Sigmoid colon (tissue), 7 donors: ENCODE data around the gene ARRDC3. TPM values are rescaled to one million over a fixed set of nuclear protein-coding genes. Genes with fewer than 3 reads are reported as not detected.
"Not testable (repeated sequence)": the region's sequence is repeated elsewhere in the genome, so short reads cannot be mapped to it uniquely, and the experiment has no call there.

Experiments
- DNase-seq: peaks from one replicate; pipeline ENCODE4 v3.0.0-alpha.2; 2019
- H3K27ac ChIP-seq, 4 donors: fragments of 200-600 bp; sonication (generic); one replicate each; pipeline ENCODE4 v1.5.1; 2016 to 2019; ENCODE audit warnings: mild to moderate bottlenecking in 1 of 4
- H3K27me3 ChIP-seq, 3 donors: fragments of 200-600 bp; sonication (generic); one replicate each; pipeline ENCODE4 v1.5.1; 2019; ENCODE audit warnings: mild to moderate bottlenecking in 1 of 3
- H3K36me3 ChIP-seq, 4 donors: fragments of 200-600 bp; sonication (generic); one replicate each; pipeline ENCODE4 v1.5.1; 2016 to 2019
- H3K4me1 ChIP-seq, 4 donors: fragments of 200-600 bp; sonication (generic); one replicate each; pipeline ENCODE4 v1.5.1; 2017 to 2019
- H3K4me3 ChIP-seq, 4 donors: fragments of 200-600 bp; sonication (generic); one replicate each; pipeline ENCODE4 v1.5.1; 2017 to 2019; ENCODE audit warnings: mild to moderate bottlenecking in 2 of 4, moderate library complexity in 1 of 4
- H3K9me3 ChIP-seq, 4 donors: fragments of 200-600 bp in 3 of 4; sonication (generic) in 3 of 4; one replicate each; pipeline versions ENCODE4 v1.5.1 to v1.6.1; 2013 to 2019
- CTCF ChIP-seq, 4 experiments: fragments of 450-650 bp in 3 of 4; fragments of 200-600 bp in 1 of 4; IDR thresholded peaks; one replicate each; pipeline ENCODE4 v1.5.1; 2016 to 2019; ENCODE audit warnings: antibody characterized with exemption in 4 of 4, mild to moderate bottlenecking in 3 of 4, moderate library complexity in 2 of 4
- EP300 ChIP-seq, 4 donors: sonication (generic); formaldehyde crosslinking; IDR thresholded peaks; one replicate each; pipeline ENCODE4 v1.6.1; 2017; ENCODE audit warnings: antibody characterized with exemption in 4 of 4
- POLR2A ChIP-seq, 2 donors: fragments of 450-650 bp; IDR thresholded peaks; one replicate each; pipeline ENCODE4 v1.6.1; 2016; ENCODE audit warnings: antibody characterized with exemption in 2 of 2, mild to moderate bottlenecking in 2 of 2, moderate library complexity in 2 of 2
- POLR2AphosphoS5 ChIP-seq, 4 donors: sonication (generic); formaldehyde crosslinking; IDR thresholded peaks; one replicate each; pipeline ENCODE4 v1.6.1; 2017; ENCODE audit warnings: antibody characterized with exemption in 4 of 4
- WGBS, 2 donors: extraction: QIAGEN DNeasy Blood & Tissue Kit; methylation state at CpG; one replicate each; pipeline ENCODE4 v1.1.7; 2013; 5-methylcytosine and 5-hydroxymethylcytosine counted together
- intact Hi-C: fragments of 100-400 bp; cut with DNase I; formaldehyde crosslinking; loops from one replicate; pipeline ENCODE4 v1.15.1; 2023
- polyA plus RNA-seq, 3 donors: library from polyadenylated mRNA; stranded (reverse); fragments of 200-250 nt; gene quantifications; one replicate each; pipeline ENCODE4 v1.2.3, GENCODE V29; 2013
- total RNA-seq, 4 donors: library from RNA; depleted of rRNA; stranded (reverse); fragments of >200 nt; gene quantifications; one replicate each; pipeline ENCODE4 v1.1.0, GENCODE V29; 2016
- donor health status: healthy with polysubstance abuse.
- donor health status: Bipolar disorder and iron deficiency.
- donor health status: healthy.

Gene ARRDC3
- total and polyA plus RNA-seq, 7 donors: 9.7 to 66.7 (median 35.2) TPM

GRCh38 chr5:91359962-91360609 is 23.0 kb downstream of the ARRDC3 start:
- TF ChIP-seq POLR2A (IDR thresholded peaks at IDR 0.05): no peak
- Histone ChIP-seq H3K36me3 (no peaks in the 10 kb centered on the region), H3K4me1 (peaks cover 0 to 5% (median 0%) of the 10 kb centered on the region in 4 donors), H3K4me3 (no peak overlapping the region), H3K27me3 (no peaks in the 10 kb centered on the region), H3K27ac (no peak overlapping the region), H3K9me3 (no peaks in the 10 kb centered on the region)
- WGBS, 2 donors: 95 to 97% methylated on average over 4 of the region's 4 CpGs
- no peak for DNase-seq
- intact Hi-C loops: no loop called here

- Histone ChIP-seq H3K36me3 (no peaks in the 10 kb centered on the region), H3K4me1 (peaks cover 0 to 11% (median 7%) of the 10 kb centered on the region in 4 donors), H3K27ac (no peak overlapping the region), H3K4me3 (no peak overlapping the region), H3K9me3 (no peaks in the 10 kb centered on the region), H3K27me3 (no peaks in the 10 kb centered on the region)
- 74 to 75% methylated on average over 2 of the region's 2 CpGs for WGBS, 2 donors
- DNase-seq: no peak
- intact Hi-C loops: no loop called here
- TF ChIP-seq POLR2A (IDR thresholded peaks at IDR 0.05) (no peak), EP300 (IDR thresholded peaks at IDR 0.05) (no peak), CTCF (IDR thresholded peaks at IDR 0.05) (no peak), POLR2AphosphoS5 (IDR thresholded peaks at IDR 0.05) (no peak)
Measured at GRCh38 chr5:91357806-91358205, 25.3 kb downstream of the ARRDC3 start.

- no peaks in the 10 kb centered on the region for H3K36me3 ChIP-seq
- H3K4me1 ChIP-seq: peaks cover 0 to 14% (median 7%) of the 10 kb centered on the region in 4 donors
- intact Hi-C loops: no loop called here
- 33 to 65% methylated on average over 8 of the region's 8 CpGs for WGBS, 2 donors
- no peak overlapping the region for H3K4me3 ChIP-seq
- no peak overlapping the region for H3K27ac ChIP-seq
- no peak for DNase-seq
- H3K9me3 ChIP-seq: no peaks in the 10 kb centered on the region
- TF ChIP-seq EP300 (IDR thresholded peaks at IDR 0.05): no peak
- TF ChIP-seq POLR2A (IDR thresholded peaks at IDR 0.05): no peak
- TF ChIP-seq CTCF (IDR thresholded peaks at IDR 0.05): no peak
- no peak for TF ChIP-seq POLR2AphosphoS5 (IDR thresholded peaks at IDR 0.05)
- no peaks in the 10 kb centered on the region for H3K27me3 ChIP-seq
Measured at GRCh38 chr5:91357012-91357634, 26.0 kb downstream of the ARRDC3 start.

GRCh38 chr5:91354867-91355266 is 28.2 kb downstream of the ARRDC3 start:
- H3K36me3 ChIP-seq, H3K27ac ChIP-seq, H3K4me3 ChIP-seq, DNase-seq, H3K27me3 ChIP-seq, H3K9me3 ChIP-seq, intact Hi-C loops: not testable (repeated sequence)
- peaks cover 0 to 14% (median 7%) of the 10 kb centered on the region in 4 donors for H3K4me1 ChIP-seq
- 69 to 74% methylated on average over 4 of the region's 4 CpGs for WGBS, 2 donors

- TF ChIP-seq POLR2AphosphoS5 (IDR thresholded peaks at IDR 0.05) (peak in 1 of 4 donors; percentile 6), EP300 (IDR thresholded peaks at IDR 0.05) (no peak)
- DNase-seq: no peak
- Histone ChIP-seq H3K4me1 (peaks cover 0 to 14% (median 7%) of the 10 kb centered on the region in 4 donors), H3K27me3 (no peaks in the 10 kb centered on the region), H3K4me3 (no peak overlapping the region), H3K27ac (no peak overlapping the region), H3K36me3 (no peaks in the 10 kb centered on the region), H3K9me3 (no peaks in the 10 kb centered on the region)
- intact Hi-C loops: no loop called here
- WGBS, 2 donors: 84 to 88% methylated on average over 9 of the region's 9 CpGs
Measured at GRCh38 chr5:91352831-91353695, 30.1 kb downstream of the ARRDC3 start.

GRCh38 chr5:91345461-91345860 is 37.7 kb downstream of the ARRDC3 start:
- 90 to 95% methylated on average over 5 of the region's 5 CpGs for WGBS, 2 donors
- H3K4me3 ChIP-seq: no peak overlapping the region
- no peaks in the 10 kb centered on the region for H3K9me3 ChIP-seq
- no peaks in the 10 kb centered on the region for H3K27me3 ChIP-seq
- no peak overlapping the region for H3K27ac ChIP-seq
- H3K36me3 ChIP-seq: no peaks in the 10 kb centered on the region
- no peak for DNase-seq
- intact Hi-C loops: no loop called here
- no peaks in the 10 kb centered on the region for H3K4me1 ChIP-seq
- TF ChIP-seq POLR2A (IDR thresholded peaks at IDR 0.05) (no peak), POLR2AphosphoS5 (IDR thresholded peaks at IDR 0.05) (peak in 2 of 4 donors; percentile 5 to 22), EP300 (IDR thresholded peaks at IDR 0.05) (no peak)

- H3K4me3 ChIP-seq, H3K9me3 ChIP-seq, H3K27ac ChIP-seq, DNase-seq, intact Hi-C loops, H3K27me3 ChIP-seq, H3K36me3 ChIP-seq, H3K4me1 ChIP-seq: not testable (repeated sequence)
- 96 to 98% methylated on average over 4 of the region's 4 CpGs for WGBS, 2 donors
Measured at GRCh38 chr5:91344661-91345200, 38.4 kb downstream of the ARRDC3 start.
